Panc1 (cell line): ENCODE data around the gene POU3F1. TPM values are rescaled to one million over a fixed set of nuclear protein-coding genes. Genes with fewer than 3 reads are reported as not detected.

Experiments
- ATAC-seq: fragments of 200-7000 bp; cut with Tn5 transposase; 2 replicates; pipeline ENCODE4 v1.9.1; 2020; ENCODE audit warnings: mild to moderate bottlenecking, moderate library complexity
- BruUV-seq: library from RNA; stranded (reverse); fragments of 400-500 nt; replicated peaks from 2 replicates; lab custom pipeline; 2021; lab: Mats Ljungman, UMichigan
- CTCF ChIA-PET: fragments of 300-600 bp; sonication (Branson Sonifier 250); formaldehyde crosslinking; loops from one replicate; lab custom pipeline; 2022; ENCODE audit warnings: antibody characterized with exemption; lab: Charles Lee
- POLR2A ChIA-PET: fragments of 300-600 bp; sonication (Branson Sonifier 250); formaldehyde crosslinking; loops from one replicate; lab custom pipeline; 2022; ENCODE audit warnings: antibody characterized with exemption; lab: Charles Lee
- DNase-seq: peaks from one replicate; pipeline ENCODE4 v3.0.0-alpha.2; 2010; ENCODE audit warnings: low read depth, low spot score
- H3K27ac ChIP-seq: 2 replicates; pipeline ENCODE4 v1.5.1; 2011; ENCODE audit warnings: mild to moderate bottlenecking, low read length, inconsistent platforms
- H3K27me3 ChIP-seq: fragments of 200-500 bp; sonication (Bioruptor generic); 2 replicates; pipeline ENCODE4 v1.6.0; 2014; ENCODE audit warnings: low read length, inconsistent platforms; ENCODE audit not compliant: control insufficient read depth, insufficient read depth
- H3K36me3 ChIP-seq: fragments of 200-500 bp; sonication (Bioruptor generic); 2 replicates; pipeline ENCODE4 v1.5.1; 2014; ENCODE audit warnings: inconsistent platforms, mild to moderate bottlenecking, low read length, moderate library complexity; ENCODE audit not compliant: control insufficient read depth, insufficient read depth
- H3K4me1 ChIP-seq: 2 replicates; pipeline ENCODE4 v1.5.1; 2011; ENCODE audit warnings: inconsistent platforms, mild to moderate bottlenecking, low read length, moderate library complexity; ENCODE audit not compliant: control insufficient read depth, insufficient read depth
- H3K4me3 ChIP-seq, 2 experiments: 2 replicates each; pipeline ENCODE4 v1.5.1; 2011 to 2012; ENCODE audit warnings: low read depth in 2 of 2, low read length in 2 of 2, mild to moderate bottlenecking in 2 of 2, inconsistent platforms in 1 of 2, moderate library complexity in 1 of 2
- H3K9me3 ChIP-seq: fragments of 200-500 bp; sonication (Bioruptor generic); 2 replicates; pipeline ENCODE4 v1.5.1; 2014; ENCODE audit warnings: low read depth, mild to moderate bottlenecking, inconsistent platforms, low read length, moderate library complexity; ENCODE audit not compliant: control insufficient read depth, insufficient read depth
- POLR2AphosphoS5 ChIP-seq: IDR thresholded peaks from 2 replicates; pipeline ENCODE4 v1.6.1; 2012; ENCODE audit warnings: mild to moderate bottlenecking, low read depth, low read length, moderate library complexity
- REST ChIP-seq, 2 experiments: IDR thresholded peaks; 2 replicates each; pipeline ENCODE4 v1.6.1; 2011 to 2012; ENCODE audit warnings: low read depth in 2 of 2, control low read depth in 1 of 2, low read length in 1 of 2, mild to moderate bottlenecking in 1 of 2, moderate library complexity in 1 of 2; ENCODE audit not compliant: insufficient read depth in 1 of 2
- SIN3A ChIP-seq: IDR thresholded peaks from 2 replicates; pipeline ENCODE4 v1.6.1; 2012; ENCODE audit warnings: low read depth, mild to moderate bottlenecking, low read length, moderate library complexity, borderline replicate concordance; ENCODE audit not compliant: insufficient read depth
- TCF7L2 ChIP-seq: IDR thresholded peaks from 2 replicates; pipeline ENCODE4 v1.6.1; 2011; ENCODE audit warnings: mild to moderate bottlenecking, low read depth, low read length, inconsistent platforms
- in situ Hi-C: cut with HindIII; loops from 2 replicates; pipeline ENCODE4 v1.10.0; 2016; ENCODE audit warnings: low sequenced_read_pairs, low pct_unique_long_range_greater_than_20kb
- intact Hi-C: fragments of 100-400 bp; cut with micrococcal nuclease; formaldehyde crosslinking; loops from one replicate; pipeline ENCODE4 v1.10.0; 2022; ENCODE audit not compliant: unreplicated experiment
- total RNA-seq: library from RNA; stranded (reverse); gene quantifications from one replicate; pipeline ENCODE4 v1.2.1, GENCODE V29; 2021; ENCODE audit not compliant: unreplicated experiment
- TF ChIP-seq, protein P1 (sequence below): fragments of 450-650 bp; IDR thresholded peaks from 2 replicates; pipeline ENCODE4 v1.5.1; 2017; ENCODE audit warnings: mild to moderate bottlenecking

POU3F1 gene
- total RNA-seq, 1 experiment from 2014 or later, result 0.08 TPM

DNA sequence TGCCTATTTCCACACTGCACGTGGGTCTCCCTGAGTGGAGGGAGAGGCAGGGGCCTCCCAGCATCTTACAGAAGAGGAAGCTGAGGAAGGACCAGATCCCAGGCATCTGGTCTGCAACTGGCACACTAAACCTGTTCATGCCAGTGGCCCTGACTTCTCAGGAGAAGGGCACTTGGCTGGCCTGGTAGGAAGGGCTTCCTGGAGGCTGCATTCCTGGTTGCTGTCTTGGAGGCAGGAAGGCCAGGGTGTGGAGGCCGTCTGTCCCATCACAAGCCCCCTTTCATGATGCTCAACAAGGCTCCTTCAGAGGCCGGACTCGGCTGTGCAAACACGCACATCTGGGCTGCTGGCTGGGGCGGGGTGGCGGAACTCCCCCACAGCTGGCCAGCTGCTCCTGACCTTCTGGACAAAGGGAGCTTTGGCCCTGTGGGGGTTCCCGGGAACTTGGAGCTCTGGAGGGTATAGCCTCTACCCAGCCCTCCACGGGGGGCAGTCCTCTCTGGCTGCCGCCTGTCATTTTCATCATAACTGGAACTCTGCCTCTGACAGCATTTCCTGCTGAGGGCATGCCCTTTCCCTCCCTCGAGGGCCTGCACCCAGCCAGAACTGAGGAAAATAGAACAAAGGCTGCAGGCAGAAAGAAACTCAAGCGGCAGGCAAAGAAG, 39.2 kb upstream of the POU3F1 start:
- DNase-seq (no peak), ATAC-seq (no peak)
- H3K4me1 ChIP-seq, result no peaks in the 10 kb centered on the region
- no peak overlapping the region for H3K4me3 ChIP-seq
- H3K27me3 ChIP-seq, result no peaks in the 10 kb centered on the region
- in situ Hi-C loops, result no loop called here
- no peak for TF ChIP-seq SIN3A
- no peak for TF ChIP-seq REST (IDR thresholded peaks at IDR 0.05; ENCODE audit: insufficient read depth in 1 of 2, low read depth in 2 of 2, low read length in 1 of 2)
- no peaks in the 10 kb centered on the region for H3K9me3 ChIP-seq
- H3K36me3 ChIP-seq, result no peaks in the 10 kb centered on the region
- no TSS peak for BruUV-seq
- intact Hi-C loops, result no loop called here
- no peak overlapping the region for H3K27ac ChIP-seq
- ChIA-PET CTCF (no interaction called here), POLR2A (interaction anchor here (0.6 kb wide), 1 partner anchor 13 kb away, joined by 7 read pairs; no protein-coding TSS in a partner anchor)

GRCh38 chr1:38084700-38085099, 38.1 kb upstream of the POU3F1 start:
- no peak for TF ChIP-seq REST (IDR thresholded peaks at IDR 0.05; ENCODE audit: insufficient read depth in 1 of 2, low read depth in 2 of 2, low read length in 1 of 2)
- TF ChIP-seq POLR2AphosphoS5, result no peak
- TF ChIP-seq SIN3A, result no peak
- H3K27me3 ChIP-seq, result no peaks in the 10 kb centered on the region
- no peaks in the 10 kb centered on the region for H3K9me3 ChIP-seq
- H3K4me1 ChIP-seq, result no peaks in the 10 kb centered on the region
- no TSS peak for BruUV-seq
- no peak overlapping the region for H3K4me3 ChIP-seq
- POLR2A ChIA-PET, result no interaction called here
- intact Hi-C loops (no loop called here), in situ Hi-C loops (no loop called here)
- CTCF ChIA-PET, result no interaction called here
- no peak overlapping the region for H3K27ac ChIP-seq
- no peaks in the 10 kb centered on the region for H3K36me3 ChIP-seq
- DNase-seq, result no peak
- ATAC-seq, result no peak; the same call in 1 of the 2 replicates

DNA sequence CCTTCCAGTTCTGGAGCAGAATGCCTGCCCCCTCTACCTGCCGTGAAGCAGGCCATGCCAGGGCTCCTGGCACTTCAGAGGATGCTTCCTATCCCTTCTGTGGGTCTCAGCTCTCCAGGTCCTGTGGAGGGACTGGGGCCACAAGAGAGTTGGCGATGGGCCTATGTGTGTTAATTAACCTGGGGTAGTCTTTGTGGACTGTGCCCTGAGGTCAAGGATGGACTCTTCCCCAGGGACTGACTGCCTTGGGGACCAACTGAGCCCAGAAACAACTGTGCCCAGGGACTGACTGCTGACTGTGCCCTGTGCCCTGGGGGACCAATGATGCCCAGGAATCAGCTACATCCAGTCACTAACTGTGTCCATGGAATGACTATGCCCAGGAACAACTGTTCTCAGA, 37.5 kb upstream of the POU3F1 start:
- intact Hi-C loops, result no loop called here

More for the DNA sequence above, 37.5 kb upstream of the POU3F1 start:
- Histone ChIP-seq H3K36me3 (no peaks in the 10 kb centered on the region), H3K4me1 (no peaks in the 10 kb centered on the region), H3K27ac (no peak overlapping the region), H3K4me3 (no peak overlapping the region), H3K27me3 (no peaks in the 10 kb centered on the region), H3K9me3 (no peaks in the 10 kb centered on the region)
- ChIA-PET CTCF (no interaction called here), POLR2A (no interaction called here)
- BruUV-seq, result no TSS peak
- in situ Hi-C loops, result no loop called here
- ATAC-seq (no peak), DNase-seq (no peak)
- TF ChIP-seq REST (IDR thresholded peaks at IDR 0.05; ENCODE audit: insufficient read depth in 1 of 2, low read depth in 2 of 2, low read length in 1 of 2), result no peak
- TF ChIP-seq SIN3A, result no peak
- TF ChIP-seq POLR2AphosphoS5, result no peak
- TF ChIP-seq, protein P1, sequence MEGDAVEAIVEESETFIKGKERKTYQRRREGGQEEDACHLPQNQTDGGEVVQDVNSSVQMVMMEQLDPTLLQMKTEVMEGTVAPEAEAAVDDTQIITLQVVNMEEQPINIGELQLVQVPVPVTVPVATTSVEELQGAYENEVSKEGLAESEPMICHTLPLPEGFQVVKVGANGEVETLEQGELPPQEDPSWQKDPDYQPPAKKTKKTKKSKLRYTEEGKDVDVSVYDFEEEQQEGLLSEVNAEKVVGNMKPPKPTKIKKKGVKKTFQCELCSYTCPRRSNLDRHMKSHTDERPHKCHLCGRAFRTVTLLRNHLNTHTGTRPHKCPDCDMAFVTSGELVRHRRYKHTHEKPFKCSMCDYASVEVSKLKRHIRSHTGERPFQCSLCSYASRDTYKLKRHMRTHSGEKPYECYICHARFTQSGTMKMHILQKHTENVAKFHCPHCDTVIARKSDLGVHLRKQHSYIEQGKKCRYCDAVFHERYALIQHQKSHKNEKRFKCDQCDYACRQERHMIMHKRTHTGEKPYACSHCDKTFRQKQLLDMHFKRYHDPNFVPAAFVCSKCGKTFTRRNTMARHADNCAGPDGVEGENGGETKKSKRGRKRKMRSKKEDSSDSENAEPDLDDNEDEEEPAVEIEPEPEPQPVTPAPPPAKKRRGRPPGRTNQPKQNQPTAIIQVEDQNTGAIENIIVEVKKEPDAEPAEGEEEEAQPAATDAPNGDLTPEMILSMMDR, result no peak
- TF ChIP-seq TCF7L2, result no peak
